Upper lobe of left lung (tissue), 4 donors: ENCODE results near the gene PEX10.

ENCODE experiments used
- CTCF ChIP-seq, 6 experiments: fragments of 450-650 bp in 4 of 6; fragments of 200-600 bp in 2 of 6; sonication (generic) in 2 of 6; IDR thresholded peaks; one replicate each; pipeline ENCODE4 v1.5.1; 2016 to 2019; ENCODE audit warnings: antibody characterized with exemption in 6 of 6
- POLR2AphosphoS5 ChIP-seq, 2 donors: sonication (generic); formaldehyde crosslinking; IDR thresholded peaks; one replicate each; pipeline ENCODE4 v1.5.1; 2017; ENCODE audit warnings: antibody characterized with exemption in 2 of 2

- no peak for TF ChIP-seq POLR2AphosphoS5 (IDR thresholded peaks at IDR 0.05)
- TF ChIP-seq CTCF (IDR thresholded peaks at IDR 0.05), result no peak
Measured at GRCh38 chr1:2460203-2460602, 47.8 kb upstream of the PEX10 start.
